Right atrium auricular region (tissue), 2 donors: ENCODE data around the gene ATG7. TPM values are rescaled to one million over a fixed set of nuclear protein-coding genes. Genes with fewer than 3 reads are reported as not detected.

Source experiments
- DNase-seq: peaks from one replicate; pipeline ENCODE4 v3.0.0-alpha.2; 2019; ENCODE audit warnings: low spot score
- H3K27ac ChIP-seq, 2 donors: fragments of 200-600 bp; sonication (generic); 1 replicate in 1 of 2; 2 replicates in 1 of 2; pipeline ENCODE4 v1.5.1; 2016 to 2019
- H3K27me3 ChIP-seq, 2 donors: fragments of 200-600 bp; sonication (generic); one replicate each; pipeline versions ENCODE4 v1.5.1 to v1.6.0; 2017 to 2019
- H3K36me3 ChIP-seq: fragments of 200-600 bp; sonication (generic); one replicate; pipeline ENCODE4 v1.5.1; 2016
- H3K4me1 ChIP-seq, 2 donors: fragments of 200-600 bp; sonication (generic); one replicate each; pipeline versions ENCODE4 v1.5.1 to v1.6.0; 2017 to 2019
- H3K4me3 ChIP-seq, 2 donors: fragments of 200-600 bp; sonication (generic); 1 replicate in 1 of 2; 2 replicates in 1 of 2; pipeline ENCODE4 v1.5.1; 2017 to 2019; ENCODE audit warnings: mild to moderate bottlenecking in 1 of 2, moderate library complexity in 1 of 2
- H3K9me3 ChIP-seq, 2 donors: fragments of 200-600 bp; sonication (generic); one replicate each; pipeline ENCODE4 v1.5.1; 2019
- total RNA-seq, 2 donors: library from RNA; depleted of rRNA; stranded (reverse); fragments of >200 nt; gene quantifications; one replicate each; pipeline ENCODE4 v1.1.0, GENCODE V29; 2016
- TF ChIP-seq, protein P1 (sequence below), 2 donors: fragments of 200-600 bp; sonication (generic); IDR thresholded peaks; one replicate each; pipeline ENCODE4 v1.5.1; 2019; ENCODE audit warnings: antibody characterized with exemption in 2 of 2

Gene ATG7
- total RNA-seq, 2 donors from 2014 or later: 15.2 to 23.8 TPM

- no peaks in the 10 kb centered on the region for H3K27me3 ChIP-seq
- no peak for DNase-seq
- peak overlapping the region in 1 of 2 donors; percentile 10 for H3K27ac ChIP-seq
- TF ChIP-seq, protein P1, sequence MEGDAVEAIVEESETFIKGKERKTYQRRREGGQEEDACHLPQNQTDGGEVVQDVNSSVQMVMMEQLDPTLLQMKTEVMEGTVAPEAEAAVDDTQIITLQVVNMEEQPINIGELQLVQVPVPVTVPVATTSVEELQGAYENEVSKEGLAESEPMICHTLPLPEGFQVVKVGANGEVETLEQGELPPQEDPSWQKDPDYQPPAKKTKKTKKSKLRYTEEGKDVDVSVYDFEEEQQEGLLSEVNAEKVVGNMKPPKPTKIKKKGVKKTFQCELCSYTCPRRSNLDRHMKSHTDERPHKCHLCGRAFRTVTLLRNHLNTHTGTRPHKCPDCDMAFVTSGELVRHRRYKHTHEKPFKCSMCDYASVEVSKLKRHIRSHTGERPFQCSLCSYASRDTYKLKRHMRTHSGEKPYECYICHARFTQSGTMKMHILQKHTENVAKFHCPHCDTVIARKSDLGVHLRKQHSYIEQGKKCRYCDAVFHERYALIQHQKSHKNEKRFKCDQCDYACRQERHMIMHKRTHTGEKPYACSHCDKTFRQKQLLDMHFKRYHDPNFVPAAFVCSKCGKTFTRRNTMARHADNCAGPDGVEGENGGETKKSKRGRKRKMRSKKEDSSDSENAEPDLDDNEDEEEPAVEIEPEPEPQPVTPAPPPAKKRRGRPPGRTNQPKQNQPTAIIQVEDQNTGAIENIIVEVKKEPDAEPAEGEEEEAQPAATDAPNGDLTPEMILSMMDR (IDR thresholded peaks at IDR 0.05): peak; percentile 36 to 72
- H3K4me3 ChIP-seq: no peak overlapping the region
- H3K36me3 ChIP-seq: no peaks in the 10 kb centered on the region
- H3K4me1 ChIP-seq: no peaks in the 10 kb centered on the region
- no peaks in the 10 kb centered on the region for H3K9me3 ChIP-seq
Observed at GRCh38 chr3:11379238-11379823, 107.1 kb downstream of the ATG7 start.

DNA sequence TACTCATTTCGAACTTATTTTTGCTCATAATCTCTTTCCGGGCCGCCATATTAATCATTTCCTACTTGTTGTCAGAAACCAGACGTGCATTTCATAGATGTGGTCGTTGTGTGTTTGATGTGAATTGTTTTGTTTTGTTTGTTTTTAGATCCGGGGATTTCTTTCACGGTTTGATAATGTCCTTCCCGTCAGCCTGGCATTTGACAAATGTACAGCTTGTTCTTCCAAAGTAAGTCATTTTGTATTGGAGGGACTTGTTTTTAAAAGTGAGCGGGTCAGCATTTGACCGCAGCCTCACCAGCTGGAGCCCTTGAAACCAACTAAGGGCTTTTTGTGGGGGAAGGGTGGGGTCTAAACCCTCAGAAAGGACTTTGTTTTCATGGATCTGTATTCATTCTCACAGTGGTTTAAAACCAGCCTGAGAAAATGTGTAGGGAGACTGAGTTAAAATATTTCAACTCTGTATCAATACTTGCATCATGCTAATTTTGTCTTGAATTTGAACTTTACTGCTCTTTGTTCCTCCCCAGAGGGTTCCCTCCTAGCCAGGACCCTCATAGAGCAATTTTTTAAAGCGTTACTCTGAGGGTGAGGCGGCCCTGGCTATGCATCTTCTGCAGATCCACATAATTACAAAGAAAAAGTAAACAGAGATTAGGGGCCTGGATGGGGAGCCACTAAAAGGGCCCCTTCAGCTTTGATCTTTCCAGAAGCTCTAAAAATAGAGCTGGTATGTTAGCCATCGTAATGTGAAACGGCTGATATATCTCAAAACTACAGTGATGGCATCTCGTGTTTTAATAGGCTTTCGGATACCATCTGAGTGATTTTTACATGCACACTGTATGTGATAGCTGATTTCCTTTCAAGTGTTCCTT is 107.9 kb downstream of the ATG7 start:
- H3K4me1 ChIP-seq: no peaks in the 10 kb centered on the region
- TF ChIP-seq, protein P1 (IDR thresholded peaks at IDR 0.05): no peak
- H3K27me3 ChIP-seq: no peaks in the 10 kb centered on the region
- DNase-seq: no peak
- H3K4me3 ChIP-seq: no peak overlapping the region
- no peaks in the 10 kb centered on the region for H3K36me3 ChIP-seq
- H3K9me3 ChIP-seq: no peaks in the 10 kb centered on the region
- peak overlapping the region; percentile 6 to 10 for H3K27ac ChIP-seq

- Histone ChIP-seq H3K4me3 (no peak overlapping the region), H3K27ac (no peak overlapping the region), H3K4me1 (peaks cover 0 to 9% of the 10 kb centered on the region in 2 donors), H3K27me3 (no peaks in the 10 kb centered on the region), H3K9me3 (no peaks in the 10 kb centered on the region), H3K36me3 (no peaks in the 10 kb centered on the region)
- no peak for DNase-seq
- TF ChIP-seq, protein P1 (IDR thresholded peaks at IDR 0.05): no peak
Observed at GRCh38 chr3:11381141-11381540, 108.9 kb downstream of the ATG7 start.

- Histone ChIP-seq H3K27me3 (no peaks in the 10 kb centered on the region), H3K4me3 (no peak overlapping the region), H3K4me1 (peaks cover 0 to 13% of the 10 kb centered on the region in 2 donors), H3K36me3 (no peaks in the 10 kb centered on the region), H3K27ac (no peak overlapping the region), H3K9me3 (no peaks in the 10 kb centered on the region)
- TF ChIP-seq, protein P1 (IDR thresholded peaks at IDR 0.05): no peak
- no peak for DNase-seq
Observed at GRCh38 chr3:11381563-11381962, 109.4 kb downstream of the ATG7 start.

DNA sequence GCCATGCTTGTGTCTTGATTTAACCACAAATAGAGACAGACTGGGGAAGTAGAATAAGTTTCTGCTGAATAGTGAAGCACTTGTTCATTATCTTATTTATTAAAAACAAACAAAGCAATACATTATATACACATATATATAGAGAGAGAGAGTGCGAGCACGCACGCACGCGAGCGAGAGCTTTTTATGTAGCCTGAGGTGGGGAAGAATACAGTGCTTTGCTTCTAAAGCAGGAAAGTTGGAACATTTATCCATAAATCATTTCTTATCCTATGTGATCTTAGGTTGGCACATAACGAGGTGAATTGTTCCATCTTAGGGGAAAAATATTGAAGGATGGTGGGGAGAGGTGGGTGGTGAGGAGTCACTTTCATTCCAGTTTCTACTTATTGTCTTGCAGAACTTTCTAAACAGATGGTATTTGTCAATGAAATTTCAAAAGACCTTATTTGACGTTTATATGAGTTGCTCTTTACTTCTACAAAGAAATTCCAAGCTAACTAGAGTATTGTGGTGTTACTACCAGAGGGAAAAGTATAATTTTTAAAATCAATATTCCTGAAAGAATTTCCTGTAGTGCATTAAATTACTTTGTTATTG is 110.0 kb downstream of the ATG7 start:
- Histone ChIP-seq H3K4me3 (no peak overlapping the region), H3K4me1 (peaks cover 0 to 14% of the 10 kb centered on the region in 2 donors), H3K27ac (no peak overlapping the region), H3K27me3 (no peaks in the 10 kb centered on the region), H3K36me3 (no peaks in the 10 kb centered on the region), H3K9me3 (no peaks in the 10 kb centered on the region)
- TF ChIP-seq, protein P1 (IDR thresholded peaks at IDR 0.05): no peak
- DNase-seq: no peak
